GM12891 (cell line): ENCODE results near the gene ABI3.

Experiments used
- POLR2A ChIP-seq: IDR thresholded peaks from 2 replicates; pipeline ENCODE4 v1.6.1; 2011; ENCODE audit warnings: low read depth, low read length, control low read depth
- POLR2AphosphoS5 ChIP-seq: IDR thresholded peaks from 2 replicates; pipeline ENCODE4 v1.6.1; 2011; ENCODE audit warnings: low read depth, low read length, control low read depth
- SPI1 ChIP-seq: IDR thresholded peaks from 2 replicates; pipeline ENCODE4 v1.6.1; 2011; ENCODE audit warnings: low read depth, low read length, control low read depth
- TAF1 ChIP-seq: IDR thresholded peaks from 2 replicates; pipeline ENCODE4 v1.6.1; 2011; ENCODE audit warnings: low read depth, low read length, control low read depth

GRCh38 chr17:49195751-49196150 lies 14.8 kb upstream of the ABI3 start:
- no peak for TF ChIP-seq SPI1
- TF ChIP-seq POLR2A, result no peak
- TF ChIP-seq POLR2AphosphoS5, result no peak
- no peak for TF ChIP-seq TAF1
